ENCODE results near the gene PPP5C. TPM values are rescaled to one million over a fixed set of nuclear protein-coding genes. Genes with fewer than 3 reads are reported as not detected.
A peak's percentile ranks its signal among the peaks of the same experiment; 100 is the strongest.

PPP5C gene
- total and polyA plus RNA-seq, 2 of the 13 experiments (the other 11 are each of a cell fraction or from before 2014, with no cell fraction given): 41.6 to 67.9 TPM

DNA sequence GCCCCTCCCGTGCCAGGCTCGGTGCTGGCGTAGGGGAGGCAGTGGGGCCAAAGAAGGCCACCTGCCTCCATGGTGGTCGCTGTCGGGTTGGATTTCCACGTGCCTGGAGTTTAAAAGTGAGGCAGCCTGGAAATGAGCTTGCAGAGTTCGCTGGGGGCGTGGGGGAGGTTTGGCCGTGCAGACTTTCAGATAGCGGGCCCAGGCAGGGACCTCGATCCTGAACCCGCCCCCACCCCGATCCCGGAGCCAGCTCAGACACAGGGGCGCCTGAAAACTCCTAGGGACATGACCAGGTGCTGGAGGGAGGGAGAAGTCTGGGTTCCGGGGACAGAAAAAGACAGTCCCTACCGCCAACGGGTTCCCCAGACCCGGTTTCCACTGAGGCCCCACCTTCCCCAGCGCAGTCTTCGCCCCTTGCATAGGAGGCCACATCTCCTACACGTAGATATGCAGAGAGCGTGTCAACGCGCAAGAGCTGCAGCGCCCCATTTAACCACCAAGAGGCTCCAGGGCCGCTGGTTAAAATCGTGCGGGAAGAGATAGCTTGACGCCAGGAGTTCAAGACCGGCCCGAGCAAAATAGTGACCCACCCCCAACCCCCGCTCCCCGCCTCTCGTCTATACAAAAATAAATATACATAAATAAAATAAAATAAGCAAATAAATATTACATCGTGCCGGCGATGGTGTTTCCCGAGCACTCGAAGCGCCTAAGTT is 58.0 kb downstream of the PPP5C start (continued):
- TF ChIP-seq, protein P1, sequence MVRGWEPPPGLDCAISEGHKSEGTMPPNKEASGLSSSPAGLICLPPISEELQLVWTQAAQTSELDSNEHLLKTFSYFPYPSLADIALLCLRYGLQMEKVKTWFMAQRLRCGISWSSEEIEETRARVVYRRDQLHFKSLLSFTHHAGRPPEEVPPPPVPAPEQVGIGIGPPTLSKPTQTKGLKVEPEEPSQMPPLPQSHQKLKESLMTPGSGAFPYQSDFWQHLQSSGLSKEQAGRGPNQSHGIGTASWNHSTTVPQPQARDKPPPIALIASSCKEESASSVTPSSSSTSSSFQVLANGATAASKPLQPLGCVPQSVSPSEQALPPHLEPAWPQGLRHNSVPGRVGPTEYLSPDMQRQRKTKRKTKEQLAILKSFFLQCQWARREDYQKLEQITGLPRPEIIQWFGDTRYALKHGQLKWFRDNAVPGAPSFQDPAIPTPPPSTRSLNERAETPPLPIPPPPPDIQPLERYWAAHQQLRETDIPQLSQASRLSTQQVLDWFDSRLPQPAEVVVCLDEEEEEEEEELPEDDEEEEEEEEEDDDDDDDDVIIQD (CRISPR knock-in tag; IDR thresholded peaks at IDR 0.05; ENCODE audit: low read depth): no peak
- TF ChIP-seq LCORL (IDR thresholded peaks at IDR 0.05) (no peak), LCORL (CRISPR knock-in tag; IDR thresholded peaks at IDR 0.05) (0 out of 2 replicates have a peak, but pooled peaks have one; percentile 2), POLR2AphosphoS5 (IDR thresholded peaks at IDR 0.05; ENCODE audit: low read depth, low read length) (peak; percentile 62; the same call in 1 of the 2 replicates), ZNF317 (CRISPR knock-in tag; IDR thresholded peaks at IDR 0.05) (0 out of 2 replicates have a peak, but pooled peaks have one; percentile 45), SMYD3 (CRISPR knock-in tag; IDR thresholded peaks at IDR 0.05) (no peak), ZNF567 (CRISPR knock-in tag; IDR thresholded peaks at IDR 0.05; ENCODE audit: borderline replicate concordance) (0 out of 2 replicates have a peak, but pooled peaks have one; percentile 13), CENPT (CRISPR knock-in tag; IDR thresholded peaks at IDR 0.05; ENCODE audit: low read depth) (0 out of 2 replicates have a peak, but pooled peaks have one; percentile 44), ELF1 (CRISPR knock-in tag; IDR thresholded peaks at IDR 0.05) (no peak; the same call in 1 of the 2 replicates), ZNF234 (CRISPR knock-in tag; conservative IDR thresholded peaks at IDR 0.05) (no peak), ZNF432 (CRISPR knock-in tag; IDR thresholded peaks at IDR 0.05; ENCODE audit: borderline replicate concordance) (no peak), ATAD3A (CRISPR knock-in tag; IDR thresholded peaks at IDR 0.05) (no peak), SATB2 (CRISPR knock-in tag; IDR thresholded peaks at IDR 0.05) (no peak)
- TF ChIP-seq, protein P2, sequence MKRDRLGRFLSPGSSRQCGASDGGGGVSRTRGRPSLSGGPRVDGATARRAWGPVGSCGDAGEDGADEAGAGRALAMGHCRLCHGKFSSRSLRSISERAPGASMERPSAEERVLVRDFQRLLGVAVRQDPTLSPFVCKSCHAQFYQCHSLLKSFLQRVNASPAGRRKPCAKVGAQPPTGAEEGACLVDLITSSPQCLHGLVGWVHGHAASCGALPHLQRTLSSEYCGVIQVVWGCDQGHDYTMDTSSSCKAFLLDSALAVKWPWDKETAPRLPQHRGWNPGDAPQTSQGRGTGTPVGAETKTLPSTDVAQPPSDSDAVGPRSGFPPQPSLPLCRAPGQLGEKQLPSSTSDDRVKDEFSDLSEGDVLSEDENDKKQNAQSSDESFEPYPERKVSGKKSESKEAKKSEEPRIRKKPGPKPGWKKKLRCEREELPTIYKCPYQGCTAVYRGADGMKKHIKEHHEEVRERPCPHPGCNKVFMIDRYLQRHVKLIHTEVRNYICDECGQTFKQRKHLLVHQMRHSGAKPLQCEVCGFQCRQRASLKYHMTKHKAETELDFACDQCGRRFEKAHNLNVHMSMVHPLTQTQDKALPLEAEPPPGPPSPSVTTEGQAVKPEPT (CRISPR knock-in tag; IDR thresholded peaks at IDR 0.05; ENCODE audit: low read depth): 0 out of 2 replicates have a peak, but pooled peaks have one; percentile 72
- TF ChIP-seq, protein P3, sequence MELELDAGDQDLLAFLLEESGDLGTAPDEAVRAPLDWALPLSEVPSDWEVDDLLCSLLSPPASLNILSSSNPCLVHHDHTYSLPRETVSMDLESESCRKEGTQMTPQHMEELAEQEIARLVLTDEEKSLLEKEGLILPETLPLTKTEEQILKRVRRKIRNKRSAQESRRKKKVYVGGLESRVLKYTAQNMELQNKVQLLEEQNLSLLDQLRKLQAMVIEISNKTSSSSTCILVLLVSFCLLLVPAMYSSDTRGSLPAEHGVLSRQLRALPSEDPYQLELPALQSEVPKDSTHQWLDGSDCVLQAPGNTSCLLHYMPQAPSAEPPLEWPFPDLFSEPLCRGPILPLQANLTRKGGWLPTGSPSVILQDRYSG (CRISPR knock-in tag; IDR thresholded peaks at IDR 0.05): 0 out of 2 replicates have a peak, but pooled peaks have one; percentile 6
- TF ChIP-seq, protein P4, sequence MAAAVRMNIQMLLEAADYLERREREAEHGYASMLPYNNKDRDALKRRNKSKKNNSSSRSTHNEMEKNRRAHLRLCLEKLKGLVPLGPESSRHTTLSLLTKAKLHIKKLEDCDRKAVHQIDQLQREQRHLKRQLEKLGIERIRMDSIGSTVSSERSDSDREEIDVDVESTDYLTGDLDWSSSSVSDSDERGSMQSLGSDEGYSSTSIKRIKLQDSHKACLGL (CRISPR knock-in tag; IDR thresholded peaks at IDR 0.05): peak; percentile 68
- TF ChIP-seq, protein P5, sequence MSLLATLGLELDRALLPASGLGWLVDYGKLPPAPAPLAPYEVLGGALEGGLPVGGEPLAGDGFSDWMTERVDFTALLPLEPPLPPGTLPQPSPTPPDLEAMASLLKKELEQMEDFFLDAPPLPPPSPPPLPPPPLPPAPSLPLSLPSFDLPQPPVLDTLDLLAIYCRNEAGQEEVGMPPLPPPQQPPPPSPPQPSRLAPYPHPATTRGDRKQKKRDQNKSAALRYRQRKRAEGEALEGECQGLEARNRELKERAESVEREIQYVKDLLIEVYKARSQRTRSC (CRISPR knock-in tag; IDR thresholded peaks at IDR 0.05; ENCODE audit: low read depth): 0 out of 2 replicates have a peak, but pooled peaks have one; percentile 80
- TF ChIP-seq, protein P6, sequence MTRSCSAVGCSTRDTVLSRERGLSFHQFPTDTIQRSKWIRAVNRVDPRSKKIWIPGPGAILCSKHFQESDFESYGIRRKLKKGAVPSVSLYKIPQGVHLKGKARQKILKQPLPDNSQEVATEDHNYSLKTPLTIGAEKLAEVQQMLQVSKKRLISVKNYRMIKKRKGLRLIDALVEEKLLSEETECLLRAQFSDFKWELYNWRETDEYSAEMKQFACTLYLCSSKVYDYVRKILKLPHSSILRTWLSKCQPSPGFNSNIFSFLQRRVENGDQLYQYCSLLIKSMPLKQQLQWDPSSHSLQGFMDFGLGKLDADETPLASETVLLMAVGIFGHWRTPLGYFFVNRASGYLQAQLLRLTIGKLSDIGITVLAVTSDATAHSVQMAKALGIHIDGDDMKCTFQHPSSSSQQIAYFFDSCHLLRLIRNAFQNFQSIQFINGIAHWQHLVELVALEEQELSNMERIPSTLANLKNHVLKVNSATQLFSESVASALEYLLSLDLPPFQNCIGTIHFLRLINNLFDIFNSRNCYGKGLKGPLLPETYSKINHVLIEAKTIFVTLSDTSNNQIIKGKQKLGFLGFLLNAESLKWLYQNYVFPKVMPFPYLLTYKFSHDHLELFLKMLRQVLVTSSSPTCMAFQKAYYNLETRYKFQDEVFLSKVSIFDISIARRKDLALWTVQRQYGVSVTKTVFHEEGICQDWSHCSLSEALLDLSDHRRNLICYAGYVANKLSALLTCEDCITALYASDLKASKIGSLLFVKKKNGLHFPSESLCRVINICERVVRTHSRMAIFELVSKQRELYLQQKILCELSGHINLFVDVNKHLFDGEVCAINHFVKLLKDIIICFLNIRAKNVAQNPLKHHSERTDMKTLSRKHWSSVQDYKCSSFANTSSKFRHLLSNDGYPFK (CRISPR knock-in tag; IDR thresholded peaks at IDR 0.05; ENCODE audit: borderline replicate concordance): 0 out of 2 replicates have a peak, but pooled peaks have one; percentile 14
